Testis (tissue), 3 donors: ENCODE results near the gene HSFX3. TPM values are rescaled to one million over a fixed set of nuclear protein-coding genes. Genes with fewer than 3 reads are reported as not detected.
"Not testable (repeated sequence)": the region's sequence is repeated elsewhere in the genome, so short reads cannot be mapped to it uniquely, and the experiment has no call there.

Experiments used
- DNase-seq: peaks from one replicate; pipeline ENCODE4 v3.0.0-alpha.2; 2019
- H3K27ac ChIP-seq, 2 donors: fragments of 200-600 bp; sonication (generic); one replicate each; pipeline ENCODE4 v1.5.1; 2019
- H3K27me3 ChIP-seq: fragments of 200-600 bp; sonication (generic); one replicate; pipeline ENCODE4 v1.5.1; 2019
- H3K36me3 ChIP-seq: fragments of 200-600 bp; sonication (generic); one replicate; pipeline ENCODE4 v1.5.1; 2017; ENCODE audit warnings: low read depth; ENCODE audit errors: missing control alignments
- H3K4me1 ChIP-seq: fragments of 200-600 bp; sonication (generic); one replicate; pipeline ENCODE4 v1.5.1; 2019
- H3K4me3 ChIP-seq, 2 donors: fragments of 200-600 bp; sonication (generic); one replicate each; pipeline ENCODE4 v1.5.1; 2017 to 2019
- H3K9me3 ChIP-seq: fragments of 200-600 bp; sonication (generic); one replicate; pipeline ENCODE4 v1.5.1; 2017
- POLR2A ChIP-seq: fragments of 450-650 bp; IDR thresholded peaks from one replicate; pipeline ENCODE4 v1.6.1; 2017; ENCODE audit warnings: antibody characterized with exemption, mild to moderate bottlenecking, moderate library complexity
- WGBS, 2 donors: methylation state at CpG; one replicate each; pipeline ENCODE4 v1.1.5; 2018; 5-methylcytosine and 5-hydroxymethylcytosine counted together
- intact Hi-C: fragments of 100-400 bp; cut with DNase I; formaldehyde crosslinking; loops from one replicate; pipeline ENCODE4 v1.15.1; 2023; ENCODE audit warnings: low total_unique reads
- polyA plus RNA-seq: library from polyadenylated mRNA; stranded (reverse); fragments of 350-450 nt; fragmentation: Illumina TruSeq; extraction: RNeasy Lipid Tissue Mini Kit (QIAGEN cat#74804); gene quantifications from one replicate; pipeline ENCODE4 v1.2.3, GENCODE V29; 2014; ENCODE audit warnings: low read depth, low replicate concordance; ENCODE audit not compliant: insufficient read depth
- total RNA-seq, 2 donors: library from RNA; depleted of rRNA; stranded (reverse); fragments of >200 nt; gene quantifications; one replicate each; pipeline ENCODE4 v1.2.3, GENCODE V29; 2016
- TF ChIP-seq, protein P1 (sequence below), 3 experiments: fragments of 450-650 bp in 2 of 3; fragments of 200-600 bp in 1 of 3; sonication (generic) in 1 of 3; IDR thresholded peaks; one replicate each; pipeline ENCODE4 v1.5.1; 2016 to 2019; ENCODE audit warnings: antibody characterized with exemption in 3 of 3, mild to moderate bottlenecking in 2 of 3, moderate library complexity in 1 of 3

HSFX3 gene
- total and polyA plus RNA-seq, 3 donors from 2014 or later = 5.6 to 16.6 (median 8.7) TPM

DNA sequence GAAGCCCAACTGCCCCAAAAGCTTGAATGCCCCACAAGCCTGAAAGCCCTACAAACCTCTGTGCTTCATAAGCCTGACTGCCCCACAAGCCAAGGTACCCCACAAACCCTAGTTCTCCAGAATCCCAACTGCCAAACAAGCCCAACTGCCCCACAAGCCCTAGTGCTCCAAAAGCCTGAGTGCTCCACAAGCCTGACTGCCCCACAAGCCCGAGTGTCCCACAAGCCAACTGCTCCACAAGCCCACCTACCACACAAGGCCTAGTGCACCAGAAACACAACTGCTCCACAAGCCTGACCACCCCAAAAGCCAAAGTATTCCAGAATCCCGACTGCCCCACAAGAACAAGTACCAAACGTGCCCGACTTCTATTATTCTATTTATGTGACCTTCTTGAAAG, 13.6 kb upstream of the HSFX3 start:
- Histone ChIP-seq H3K4me3 (no peak overlapping the region), H3K27me3 (no peaks in the 10 kb centered on the region), H3K9me3 (no peaks in the 10 kb centered on the region), H3K36me3 (no peaks in the 10 kb centered on the region), H3K27ac (no peak overlapping the region), H3K4me1 (no peaks in the 10 kb centered on the region)
- intact Hi-C loops = no loop called here
- DNase-seq = no peak
- no peak for TF ChIP-seq POLR2A
- TF ChIP-seq, protein P1, sequence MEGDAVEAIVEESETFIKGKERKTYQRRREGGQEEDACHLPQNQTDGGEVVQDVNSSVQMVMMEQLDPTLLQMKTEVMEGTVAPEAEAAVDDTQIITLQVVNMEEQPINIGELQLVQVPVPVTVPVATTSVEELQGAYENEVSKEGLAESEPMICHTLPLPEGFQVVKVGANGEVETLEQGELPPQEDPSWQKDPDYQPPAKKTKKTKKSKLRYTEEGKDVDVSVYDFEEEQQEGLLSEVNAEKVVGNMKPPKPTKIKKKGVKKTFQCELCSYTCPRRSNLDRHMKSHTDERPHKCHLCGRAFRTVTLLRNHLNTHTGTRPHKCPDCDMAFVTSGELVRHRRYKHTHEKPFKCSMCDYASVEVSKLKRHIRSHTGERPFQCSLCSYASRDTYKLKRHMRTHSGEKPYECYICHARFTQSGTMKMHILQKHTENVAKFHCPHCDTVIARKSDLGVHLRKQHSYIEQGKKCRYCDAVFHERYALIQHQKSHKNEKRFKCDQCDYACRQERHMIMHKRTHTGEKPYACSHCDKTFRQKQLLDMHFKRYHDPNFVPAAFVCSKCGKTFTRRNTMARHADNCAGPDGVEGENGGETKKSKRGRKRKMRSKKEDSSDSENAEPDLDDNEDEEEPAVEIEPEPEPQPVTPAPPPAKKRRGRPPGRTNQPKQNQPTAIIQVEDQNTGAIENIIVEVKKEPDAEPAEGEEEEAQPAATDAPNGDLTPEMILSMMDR (IDR thresholded peaks at IDR 0.05) = no peak
- 94 to 98% methylated on average over 4 of the region's 4 CpGs for WGBS, 2 donors

DNA sequence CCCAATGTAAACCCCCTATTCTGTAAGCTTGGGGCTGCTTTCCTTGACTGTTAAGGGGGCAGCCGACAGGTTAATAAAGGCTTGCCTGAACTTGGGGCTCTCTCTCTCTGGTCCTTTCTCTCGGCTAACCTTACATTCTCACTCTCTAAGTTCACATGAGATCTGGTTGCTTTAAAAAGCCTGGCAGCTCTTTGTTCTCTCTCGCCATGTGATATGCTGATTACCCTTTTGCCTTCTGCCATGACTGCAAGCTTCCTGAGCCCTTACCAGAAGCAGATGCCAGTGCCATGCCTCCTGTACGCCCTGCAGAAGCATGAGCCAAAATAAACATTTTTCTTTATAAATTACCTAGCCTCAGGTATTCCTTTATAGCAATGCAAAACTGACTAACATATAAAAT, 5.5 kb upstream of the HSFX3 start:
- DNase-seq, intact Hi-C loops, H3K9me3 ChIP-seq, H3K36me3 ChIP-seq, H3K27ac ChIP-seq, H3K4me1 ChIP-seq, H3K4me3 ChIP-seq, H3K27me3 ChIP-seq: not testable (repeated sequence)
- WGBS, 2 donors = no CpG with 5 or more reads among the region's 4 CpGs

DNA sequence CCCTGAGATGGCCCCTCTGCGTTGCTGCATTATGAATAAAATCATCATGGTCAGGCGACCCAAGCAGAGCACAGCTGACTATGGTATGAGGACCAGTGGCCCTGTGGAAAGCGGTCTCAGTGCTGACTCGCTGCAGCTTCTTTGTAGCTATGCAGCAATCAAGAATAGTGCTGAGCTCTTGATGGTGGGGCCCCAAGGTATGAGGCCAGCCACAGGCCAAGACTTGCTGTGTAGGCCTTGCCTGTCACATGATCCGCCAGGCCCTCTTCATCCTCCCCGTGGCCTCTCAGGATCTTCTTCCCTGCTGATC, 2.2 kb upstream of the HSFX3 start:
- H3K27me3 ChIP-seq, H3K36me3 ChIP-seq, H3K27ac ChIP-seq, intact Hi-C loops, H3K4me1 ChIP-seq, H3K4me3 ChIP-seq, DNase-seq, H3K9me3 ChIP-seq: not testable (repeated sequence)
- no CpG with 5 or more reads among the region's 6 CpGs for WGBS, 2 donors

DNA sequence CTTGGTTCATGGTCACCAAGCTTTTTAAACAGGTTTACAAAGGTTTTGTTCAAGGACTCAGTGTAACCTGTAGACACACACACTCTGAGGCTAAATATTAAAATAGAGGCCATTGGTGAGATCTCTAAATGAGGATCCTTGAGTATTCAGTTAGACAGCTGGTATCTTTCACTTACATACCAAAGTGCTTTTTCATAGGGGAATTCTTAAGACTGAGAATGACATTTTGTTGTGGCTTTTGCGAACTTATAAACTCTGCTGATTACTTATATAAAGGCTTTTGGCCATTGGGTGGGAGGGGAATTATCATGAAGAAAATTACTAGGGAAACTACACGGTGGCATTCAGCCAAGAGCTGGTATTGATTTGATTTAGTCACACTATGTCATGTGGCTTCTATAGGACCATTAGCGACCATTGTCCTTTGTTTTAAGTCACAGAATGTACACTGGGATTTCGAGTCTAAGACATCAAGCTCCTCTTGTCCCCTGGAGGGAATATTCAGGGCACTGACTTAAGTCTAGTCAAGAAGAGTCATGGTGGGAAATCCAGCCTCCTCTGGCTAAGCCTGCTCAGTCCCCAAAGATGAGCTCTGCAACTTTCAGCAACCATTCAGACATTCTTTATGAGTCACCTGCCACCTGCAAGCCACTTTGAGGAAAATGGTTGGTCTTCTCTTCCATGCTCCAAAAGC, 1.7 kb upstream of the HSFX3 start:
- H3K4me3 ChIP-seq, H3K27me3 ChIP-seq, intact Hi-C loops, H3K4me1 ChIP-seq, H3K27ac ChIP-seq, H3K36me3 ChIP-seq, H3K9me3 ChIP-seq, DNase-seq: not testable (repeated sequence)
- WGBS, 2 donors = no CpG with 5 or more reads among the region's 4 CpGs

DNA sequence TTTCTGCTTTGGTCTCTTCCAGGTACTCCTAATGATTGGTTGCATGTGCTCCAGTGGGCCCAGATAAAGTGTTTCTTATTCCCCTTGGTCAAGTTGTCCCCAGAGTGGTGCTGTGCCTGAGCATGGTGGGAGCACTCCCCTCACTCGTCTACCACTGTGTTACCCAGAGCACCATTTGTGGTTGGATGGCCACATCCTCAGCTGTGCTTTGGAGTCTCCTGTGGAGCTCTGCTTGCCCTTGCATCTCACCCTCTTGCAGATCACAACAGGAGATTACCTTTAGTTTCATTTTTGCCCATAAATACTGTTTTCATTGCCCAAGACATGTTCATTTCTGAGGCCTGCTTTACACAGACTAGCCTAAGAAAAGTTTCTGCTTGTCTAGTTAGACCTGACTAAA, 730 bp upstream of the HSFX3 start:
- H3K4me1 ChIP-seq, intact Hi-C loops, H3K27me3 ChIP-seq, H3K4me3 ChIP-seq, H3K36me3 ChIP-seq, H3K27ac ChIP-seq, H3K9me3 ChIP-seq, DNase-seq: not testable (repeated sequence)
- 100% methylated on average over 1 of the region's 1 CpG for WGBS, 2 donors

DNA sequence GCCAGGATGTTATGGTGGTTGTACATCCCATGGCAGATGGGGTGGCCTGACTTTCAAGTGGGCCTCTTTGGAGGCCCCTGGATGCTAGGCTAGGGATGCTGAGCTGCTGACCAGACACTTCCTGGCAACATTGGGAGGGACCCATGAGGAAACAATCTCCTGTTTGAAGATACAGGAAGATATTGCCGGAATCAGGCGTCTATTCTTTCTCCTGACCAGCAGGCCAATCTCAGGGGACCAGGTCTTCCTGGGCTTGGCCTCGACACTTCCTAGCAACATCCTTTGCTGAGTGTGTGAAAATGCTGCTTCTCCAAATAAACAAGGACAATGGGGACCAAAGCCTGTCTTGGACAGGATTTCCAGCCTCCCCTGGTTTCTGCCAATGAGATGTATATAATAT, 1.9 kb downstream of the HSFX3 start:
- intact Hi-C loops, H3K4me3 ChIP-seq, H3K27ac ChIP-seq, H3K9me3 ChIP-seq, H3K36me3 ChIP-seq, H3K4me1 ChIP-seq, DNase-seq, H3K27me3 ChIP-seq: not testable (repeated sequence)
- WGBS, 2 donors = 40% methylated on average over 1 of the region's 3 CpGs; no CpG with 5 or more reads in 1 of the 2 donors

DNA sequence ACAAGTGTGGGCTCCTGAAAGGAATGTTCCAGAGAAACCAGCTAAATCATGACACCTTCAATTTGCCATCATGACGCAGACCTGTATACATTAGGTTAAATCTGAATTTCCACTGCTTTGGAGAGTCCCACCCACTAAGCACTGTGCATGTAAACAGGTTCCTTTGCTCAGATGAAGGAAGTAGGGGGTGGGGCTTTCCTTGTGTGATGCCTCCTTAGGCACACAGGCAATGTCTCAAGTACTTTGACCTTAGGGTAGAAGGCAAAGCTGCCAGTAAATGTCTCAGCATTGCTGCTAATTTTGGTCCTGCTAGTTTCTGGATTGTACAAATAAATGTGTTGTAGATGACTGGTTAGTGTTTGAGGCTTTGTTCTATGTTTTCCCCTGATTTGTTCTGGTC, 2.8 kb downstream of the HSFX3 start:
- DNase-seq, H3K27me3 ChIP-seq, H3K4me1 ChIP-seq, H3K36me3 ChIP-seq, intact Hi-C loops, H3K4me3 ChIP-seq, H3K9me3 ChIP-seq, H3K27ac ChIP-seq: not testable (repeated sequence)
- WGBS, 2 donors = 86% methylated on average over 1 of the region's 1 CpG; no CpG with 5 or more reads in 1 of the 2 donors

DNA sequence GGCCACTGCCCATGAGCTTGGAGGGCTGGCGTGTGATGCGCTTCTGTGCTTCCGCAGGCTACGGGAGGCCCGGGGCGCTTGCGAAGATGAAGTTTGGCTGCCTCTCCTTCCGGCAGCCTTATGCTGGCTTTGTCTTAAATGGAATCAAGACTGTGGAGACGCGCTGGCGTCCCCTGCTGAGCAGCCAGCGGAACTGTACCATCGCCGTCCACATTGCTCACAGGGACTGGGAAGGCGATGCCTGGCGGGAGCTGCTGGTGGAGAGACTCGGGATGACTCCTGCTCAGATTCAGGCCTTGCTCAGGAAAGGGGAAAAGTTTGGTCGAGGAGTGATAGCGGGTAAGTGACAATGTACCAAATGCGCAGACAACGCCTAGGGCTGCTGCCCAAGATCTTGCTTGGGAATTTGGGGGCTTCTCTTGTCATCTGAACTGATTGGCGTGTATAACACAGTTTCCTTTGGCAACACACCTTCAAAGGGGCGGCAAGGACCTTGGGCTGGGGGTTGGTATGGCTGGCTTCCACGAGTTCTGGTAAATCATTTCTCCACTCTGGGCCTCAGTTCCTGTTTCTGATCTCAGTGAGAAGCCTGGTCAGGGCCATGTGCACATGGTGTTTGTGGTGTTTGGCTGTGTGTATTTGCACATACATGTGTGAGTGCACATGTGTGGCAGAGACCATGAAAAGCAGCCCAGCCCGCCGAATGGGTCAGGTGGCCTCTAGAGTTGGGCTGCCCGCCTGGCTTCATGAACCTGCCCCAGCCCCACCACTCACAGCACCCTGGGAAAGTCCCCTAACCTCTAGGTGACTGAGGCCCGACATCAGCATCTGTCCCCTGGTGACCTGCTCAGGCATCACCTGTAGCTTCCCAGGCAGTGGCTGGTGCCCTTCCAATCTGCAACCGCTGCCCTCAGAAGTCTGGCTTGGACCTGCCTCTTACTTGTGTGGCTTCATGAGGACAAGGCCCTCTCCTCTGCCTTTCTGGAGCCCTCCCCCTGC, 3.9 kb downstream of the HSFX3 start:
- DNase-seq = peak; percentile 15
- H3K4me3 ChIP-seq, H3K9me3 ChIP-seq, H3K36me3 ChIP-seq, H3K4me1 ChIP-seq, H3K27me3 ChIP-seq, H3K27ac ChIP-seq, intact Hi-C loops: not testable (repeated sequence)
- 86% methylated on average over 8 of the region's 29 CpGs; no CpG with 5 or more reads in 1 of the 2 donors for WGBS, 2 donors
